ENCODE data around the gene NPTX2.

Gene NPTX2

GRCh38 chr7:98618786-98619185 lies 1.7 kb downstream of the NPTX2 start:
- H3K27me3 ChIP-seq (ENCODE audit: insufficient read depth, low read length): peaks cover 42% of the 10 kb centered on the region
- no peak overlapping the region for H3K4me2 ChIP-seq (ENCODE audit: low read length)
- peaks cover 9% of the 10 kb centered on the region for H3K9me3 ChIP-seq (ENCODE audit: insufficient read depth, low read depth, low read length)
- H3K4me1 ChIP-seq (ENCODE audit: control insufficient read depth in 1 of 2, insufficient read depth in 2 of 2, low read length in 2 of 2): peaks cover 9% of the 10 kb centered on the region in 2 experiments
- H3K4ac ChIP-seq (ENCODE audit: low read depth, low read length): no peak overlapping the region
- no peak overlapping the region for H3K9ac ChIP-seq (ENCODE audit: low read length)
- no peak overlapping the region for H2BK120ac ChIP-seq (ENCODE audit: insufficient read depth, low read length, poor library complexity)
- no peak overlapping the region for H3K27ac ChIP-seq (ENCODE audit: low read depth, low read length)
- H3K4me3 ChIP-seq (ENCODE audit: low read depth, low read length): no peak overlapping the region
- H4K12ac ChIP-seq (ENCODE audit: low read depth, low read length): no peak overlapping the region
- no peak overlapping the region for H2BK12ac ChIP-seq (ENCODE audit: low read length)
- H4K91ac ChIP-seq (ENCODE audit: low read depth, low read length): no peak overlapping the region
- no peak overlapping the region for H2AFZ ChIP-seq (ENCODE audit: insufficient read depth, low read length, poor library complexity)
- no peak overlapping the region for H2AK5ac ChIP-seq (ENCODE audit: low read length)
- H3K23ac ChIP-seq (ENCODE audit: low read length): no peak overlapping the region
- H3K18ac ChIP-seq (ENCODE audit: low read length): no peak overlapping the region
- H3K36me3 ChIP-seq (ENCODE audit: control insufficient read depth in 1 of 2, insufficient read depth in 2 of 2, low read length in 2 of 2): no peaks in the 10 kb centered on the region
- H4K8ac ChIP-seq (ENCODE audit: low read depth, low read length): no peak overlapping the region
- no peaks in the 10 kb centered on the region for H3K79me1 ChIP-seq (ENCODE audit: low read length)
- no peak for DNase-seq
- H2BK5ac ChIP-seq (ENCODE audit: low read depth, low read length, poor library complexity): no peak overlapping the region
- WGBS (ENCODE audit: extremely low coverage, insufficient coverage, insufficient read length): no CpG with 5 or more reads among the region's 2 CpGs
- H3K14ac ChIP-seq (ENCODE audit: low read length): no peak overlapping the region
- no peaks in the 10 kb centered on the region for H3K79me2 ChIP-seq (ENCODE audit: control insufficient read depth, insufficient read depth, low read length, poor library complexity)

- H2BK5ac ChIP-seq (ENCODE audit: low read depth, low read length, poor library complexity): no peak overlapping the region
- H2AFZ ChIP-seq (ENCODE audit: insufficient read depth, low read length, poor library complexity): no peak overlapping the region
- no peak for DNase-seq
- H3K23ac ChIP-seq (ENCODE audit: low read length): no peak overlapping the region
- no peaks in the 10 kb centered on the region for H3K36me3 ChIP-seq (ENCODE audit: control insufficient read depth in 1 of 2, insufficient read depth in 2 of 2, low read length in 2 of 2)
- no peak overlapping the region for H2AK5ac ChIP-seq (ENCODE audit: low read length)
- WGBS (ENCODE audit: extremely low coverage, insufficient coverage, insufficient read length): no CpG with 5 or more reads among the region's 27 CpGs
- no peak overlapping the region for H2BK120ac ChIP-seq (ENCODE audit: insufficient read depth, low read length, poor library complexity)
- H4K91ac ChIP-seq (ENCODE audit: low read depth, low read length): no peak overlapping the region
- H3K27me3 ChIP-seq (ENCODE audit: insufficient read depth, low read length): peaks cover 42% of the 10 kb centered on the region
- peaks cover 9% of the 10 kb centered on the region in 2 experiments for H3K4me1 ChIP-seq (ENCODE audit: control insufficient read depth in 1 of 2, insufficient read depth in 2 of 2, low read length in 2 of 2)
- no peak overlapping the region for H3K14ac ChIP-seq (ENCODE audit: low read length)
- no peaks in the 10 kb centered on the region for H3K79me1 ChIP-seq (ENCODE audit: low read length)
- H3K27ac ChIP-seq (ENCODE audit: low read depth, low read length): no peak overlapping the region
- H2BK12ac ChIP-seq (ENCODE audit: low read length): no peak overlapping the region
- H3K9ac ChIP-seq (ENCODE audit: low read length): no peak overlapping the region
- no peak overlapping the region for H3K4ac ChIP-seq (ENCODE audit: low read depth, low read length)
- no peak overlapping the region for H4K8ac ChIP-seq (ENCODE audit: low read depth, low read length)
- no peak overlapping the region for H3K4me2 ChIP-seq (ENCODE audit: low read length)
- H3K4me3 ChIP-seq (ENCODE audit: low read depth, low read length): no peak overlapping the region
- no peak overlapping the region for H3K18ac ChIP-seq (ENCODE audit: low read length)
- H4K12ac ChIP-seq (ENCODE audit: low read depth, low read length): no peak overlapping the region
- H3K79me2 ChIP-seq (ENCODE audit: control insufficient read depth, insufficient read depth, low read length, poor library complexity): no peaks in the 10 kb centered on the region
- H3K9me3 ChIP-seq (ENCODE audit: insufficient read depth, low read depth, low read length): peaks cover 9% of the 10 kb centered on the region
Measured at GRCh38 chr7:98619450-98620321, 2.6 kb downstream of the NPTX2 start.

- H4K8ac ChIP-seq (ENCODE audit: low read depth, low read length): no peak overlapping the region
- no peak overlapping the region for H2BK120ac ChIP-seq (ENCODE audit: insufficient read depth, low read length, poor library complexity)
- no peak overlapping the region for H3K4me2 ChIP-seq (ENCODE audit: low read length)
- DNase-seq: no peak
- no peaks in the 10 kb centered on the region for H3K79me1 ChIP-seq (ENCODE audit: low read length)
- H3K4ac ChIP-seq (ENCODE audit: low read depth, low read length): no peak overlapping the region
- no peak overlapping the region for H3K4me3 ChIP-seq (ENCODE audit: low read depth, low read length)
- H3K18ac ChIP-seq (ENCODE audit: low read length): no peak overlapping the region
- no peak overlapping the region for H3K14ac ChIP-seq (ENCODE audit: low read length)
- peaks cover 7% of the 10 kb centered on the region for H3K9me3 ChIP-seq (ENCODE audit: insufficient read depth, low read depth, low read length)
- no peak overlapping the region for H2AFZ ChIP-seq (ENCODE audit: insufficient read depth, low read length, poor library complexity)
- no peaks in the 10 kb centered on the region for H3K36me3 ChIP-seq (ENCODE audit: control insufficient read depth in 1 of 2, insufficient read depth in 2 of 2, low read length in 2 of 2)
- no CpG with 5 or more reads among the region's 13 CpGs for WGBS (ENCODE audit: extremely low coverage, insufficient coverage, insufficient read length)
- H3K4me1 ChIP-seq (ENCODE audit: control insufficient read depth in 1 of 2, insufficient read depth in 2 of 2, low read length in 2 of 2): peaks cover 9% of the 10 kb centered on the region in 2 experiments
- H4K91ac ChIP-seq (ENCODE audit: low read depth, low read length): no peak overlapping the region
- H3K27ac ChIP-seq (ENCODE audit: low read depth, low read length): no peak overlapping the region
- H2BK12ac ChIP-seq (ENCODE audit: low read length): no peak overlapping the region
- no peak overlapping the region for H3K9ac ChIP-seq (ENCODE audit: low read length)
- no peak overlapping the region for H3K23ac ChIP-seq (ENCODE audit: low read length)
- H2AK5ac ChIP-seq (ENCODE audit: low read length): no peak overlapping the region
- H3K79me2 ChIP-seq (ENCODE audit: control insufficient read depth, insufficient read depth, low read length, poor library complexity): no peaks in the 10 kb centered on the region
- H3K27me3 ChIP-seq (ENCODE audit: insufficient read depth, low read length): peaks cover 29% of the 10 kb centered on the region
- H4K12ac ChIP-seq (ENCODE audit: low read depth, low read length): no peak overlapping the region
- no peak overlapping the region for H2BK5ac ChIP-seq (ENCODE audit: low read depth, low read length, poor library complexity)
Measured at GRCh38 chr7:98621573-98622482, 4.7 kb downstream of the NPTX2 start.

- no CpG with 5 or more reads among the region's 9 CpGs for WGBS (ENCODE audit: extremely low coverage, insufficient coverage, insufficient read length)
- Histone ChIP-seq H2BK5ac (ENCODE audit: low read depth, low read length, poor library complexity) (no peak overlapping the region), H3K79me1 (ENCODE audit: low read length) (no peaks in the 10 kb centered on the region), H3K27me3 (ENCODE audit: insufficient read depth, low read length) (peaks cover 18% of the 10 kb centered on the region), H3K4ac (ENCODE audit: low read depth, low read length) (no peak overlapping the region), H2BK12ac (ENCODE audit: low read length) (no peak overlapping the region), H2AK5ac (ENCODE audit: low read length) (no peak overlapping the region), H4K91ac (ENCODE audit: low read depth, low read length) (no peak overlapping the region), H3K18ac (ENCODE audit: low read length) (no peak overlapping the region), H3K36me3 (ENCODE audit: control insufficient read depth in 1 of 2, insufficient read depth in 2 of 2, low read length in 2 of 2) (no peaks in the 10 kb centered on the region), H3K9me3 (ENCODE audit: insufficient read depth, low read depth, low read length) (peaks cover under 1% of the 10 kb centered on the region), H4K8ac (ENCODE audit: low read depth, low read length) (no peak overlapping the region), H2AFZ (ENCODE audit: insufficient read depth, low read length, poor library complexity) (no peak overlapping the region), H3K4me2 (ENCODE audit: low read length) (no peak overlapping the region), H3K9ac (ENCODE audit: low read length) (no peak overlapping the region), H2BK120ac (ENCODE audit: insufficient read depth, low read length, poor library complexity) (no peak overlapping the region), H3K79me2 (ENCODE audit: control insufficient read depth, insufficient read depth, low read length, poor library complexity) (no peaks in the 10 kb centered on the region), H3K14ac (ENCODE audit: low read length) (no peak overlapping the region), H4K12ac (ENCODE audit: low read depth, low read length) (no peak overlapping the region), H3K4me3 (ENCODE audit: low read depth, low read length) (no peak overlapping the region), H3K23ac (ENCODE audit: low read length) (no peak overlapping the region), H3K4me1 (ENCODE audit: control insufficient read depth in 1 of 2, insufficient read depth in 2 of 2, low read length in 2 of 2) (peaks cover 0 to under 1% of the 10 kb centered on the region in 2 experiments), H3K27ac (ENCODE audit: low read depth, low read length) (no peak overlapping the region)
- no peak for DNase-seq
Measured at GRCh38 chr7:98622926-98623325, 5.8 kb downstream of the NPTX2 start.
